Endothelial cell (in vitro differentiated cells): ENCODE results near the gene SNX24. TPM values are rescaled to one million over a fixed set of nuclear protein-coding genes. Genes with fewer than 3 reads are reported as not detected.
"Not testable (repeated sequence)": the region's sequence is repeated elsewhere in the genome, so short reads cannot be mapped to it uniquely, and the experiment has no call there.

ENCODE experiments used
- DNase-seq: peaks from one replicate; pipeline ENCODE4 v3.0.0; 2021; ENCODE audit warnings: low spot score
- H3K27ac Mint-ChIP-seq: one replicate; pipeline ENCODE4 v1.8.0; 2021; ENCODE audit warnings: mixed read lengths, inconsistent platforms; ENCODE audit not compliant: unreplicated experiment
- H3K27me3 Mint-ChIP-seq: one replicate; pipeline ENCODE4 v1.8.0; 2021; ENCODE audit warnings: mild to moderate bottlenecking, moderate library complexity, mixed read lengths, inconsistent platforms; ENCODE audit not compliant: unreplicated experiment
- H3K36me3 Mint-ChIP-seq: one replicate; pipeline ENCODE4 v1.8.0; 2021; ENCODE audit warnings: mild to moderate bottlenecking, low read depth, mixed read lengths, inconsistent platforms; ENCODE audit not compliant: unreplicated experiment
- H3K4me1 Mint-ChIP-seq: one replicate; pipeline ENCODE4 v1.8.0; 2021; ENCODE audit warnings: mild to moderate bottlenecking, mixed read lengths, inconsistent platforms; ENCODE audit not compliant: unreplicated experiment
- H3K4me3 Mint-ChIP-seq: one replicate; pipeline ENCODE4 v1.8.0; 2021; ENCODE audit warnings: mild to moderate bottlenecking, mixed read lengths, inconsistent platforms; ENCODE audit not compliant: unreplicated experiment
- H3K9me3 Mint-ChIP-seq: one replicate; pipeline ENCODE4 v1.8.0; 2021; ENCODE audit warnings: mixed read lengths, inconsistent platforms; ENCODE audit not compliant: unreplicated experiment
- total RNA-seq: library from RNA; stranded (reverse); fragmentation: NEBNext Ultra II Directional; extraction: Animal tissue kit (Norgen Biotek cat#: 25700); gene quantifications from one replicate; pipeline ENCODE4 v1.2.1, GENCODE V29; 2021; ENCODE audit not compliant: unreplicated experiment
- TF ChIP-seq, protein P1 (sequence below): fragments of 200-600 bp; sonication (generic); IDR thresholded peaks from one replicate; pipeline ENCODE4 v1.5.0; 2021; ENCODE audit warnings: antibody characterized with exemption; ENCODE audit not compliant: unreplicated experiment

The SNX24 gene
- total RNA-seq, 1 donor from 2014 or later, result 16.1 TPM

DNA sequence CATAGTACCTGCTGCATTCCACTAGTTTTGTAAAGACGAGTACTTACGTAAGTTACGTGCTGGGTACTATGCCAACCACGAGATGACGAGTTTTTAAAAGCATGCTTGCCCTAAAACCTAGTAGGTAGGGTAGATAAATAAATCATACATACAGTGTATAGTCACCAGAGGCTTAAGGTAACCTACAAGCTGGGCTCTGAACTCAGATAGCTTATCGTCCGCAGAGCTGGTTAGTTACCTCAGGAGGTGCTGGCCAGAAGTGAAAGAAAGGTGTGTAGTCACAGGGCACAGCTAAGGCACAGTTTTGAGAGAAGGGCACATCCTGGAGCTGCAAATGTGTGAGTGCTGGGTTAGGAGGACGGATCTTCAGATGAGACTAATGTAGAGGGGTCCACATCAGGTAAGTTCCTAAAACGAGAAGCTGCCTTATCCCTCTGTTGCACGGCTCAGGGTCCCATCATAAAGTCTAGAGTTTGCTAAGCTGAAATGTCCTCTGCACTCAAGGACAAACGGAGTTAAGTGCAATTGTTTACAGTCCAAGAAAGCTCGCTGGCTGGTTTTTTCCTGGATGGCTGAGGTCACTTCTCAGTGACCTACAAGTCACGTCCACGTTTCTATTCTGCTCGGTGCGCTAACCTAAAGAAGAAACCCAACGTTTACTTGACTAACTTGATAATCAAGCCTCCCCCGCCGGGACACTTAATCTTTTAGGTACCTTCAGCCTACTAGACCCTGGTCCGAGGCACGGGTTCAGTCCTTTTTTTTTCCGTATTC is 1.1 kb upstream of the SNX24 start:
- peak overlapping the region; percentile 89 for H3K4me3 Mint-ChIP-seq
- H3K27me3 Mint-ChIP-seq, result peaks cover 8% of the 10 kb centered on the region
- H3K4me1 Mint-ChIP-seq, result peaks cover 16% of the 10 kb centered on the region
- H3K27ac Mint-ChIP-seq, result peak overlapping the region; percentile 52
- peaks cover 4% of the 10 kb centered on the region for H3K36me3 Mint-ChIP-seq
- TF ChIP-seq, protein P1, sequence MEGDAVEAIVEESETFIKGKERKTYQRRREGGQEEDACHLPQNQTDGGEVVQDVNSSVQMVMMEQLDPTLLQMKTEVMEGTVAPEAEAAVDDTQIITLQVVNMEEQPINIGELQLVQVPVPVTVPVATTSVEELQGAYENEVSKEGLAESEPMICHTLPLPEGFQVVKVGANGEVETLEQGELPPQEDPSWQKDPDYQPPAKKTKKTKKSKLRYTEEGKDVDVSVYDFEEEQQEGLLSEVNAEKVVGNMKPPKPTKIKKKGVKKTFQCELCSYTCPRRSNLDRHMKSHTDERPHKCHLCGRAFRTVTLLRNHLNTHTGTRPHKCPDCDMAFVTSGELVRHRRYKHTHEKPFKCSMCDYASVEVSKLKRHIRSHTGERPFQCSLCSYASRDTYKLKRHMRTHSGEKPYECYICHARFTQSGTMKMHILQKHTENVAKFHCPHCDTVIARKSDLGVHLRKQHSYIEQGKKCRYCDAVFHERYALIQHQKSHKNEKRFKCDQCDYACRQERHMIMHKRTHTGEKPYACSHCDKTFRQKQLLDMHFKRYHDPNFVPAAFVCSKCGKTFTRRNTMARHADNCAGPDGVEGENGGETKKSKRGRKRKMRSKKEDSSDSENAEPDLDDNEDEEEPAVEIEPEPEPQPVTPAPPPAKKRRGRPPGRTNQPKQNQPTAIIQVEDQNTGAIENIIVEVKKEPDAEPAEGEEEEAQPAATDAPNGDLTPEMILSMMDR, result no peak
- peak; percentile 3 for DNase-seq
- H3K9me3 Mint-ChIP-seq, result no peaks in the 10 kb centered on the region

DNA sequence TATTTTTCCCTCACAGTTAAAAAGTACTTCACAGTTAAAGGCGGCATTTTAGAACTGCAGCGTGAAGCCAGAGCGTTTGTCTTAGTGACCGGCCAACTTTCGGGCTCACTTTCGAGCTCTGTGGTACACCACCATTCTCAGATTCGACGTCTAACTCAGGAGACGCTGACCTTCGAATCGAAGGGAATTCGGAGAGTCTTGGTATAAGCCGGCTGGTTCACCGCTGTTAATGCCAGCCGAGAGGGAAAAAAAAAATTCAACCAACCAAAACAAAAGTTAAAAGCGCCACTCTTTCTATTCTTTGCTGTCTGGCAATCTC is 544 bp upstream of the SNX24 start:
- Mint-ChIP-seq H3K36me3 (peaks cover 7% of the 10 kb centered on the region), H3K4me3 (peak overlapping the region; percentile 89), H3K4me1 (peaks cover 16% of the 10 kb centered on the region), H3K27me3 (peaks cover 8% of the 10 kb centered on the region), H3K27ac (peak overlapping the region; percentile 41), H3K9me3 (no peaks in the 10 kb centered on the region)
- DNase-seq, result peak; percentile 3
- TF ChIP-seq, protein P1, result no peak

DNA sequence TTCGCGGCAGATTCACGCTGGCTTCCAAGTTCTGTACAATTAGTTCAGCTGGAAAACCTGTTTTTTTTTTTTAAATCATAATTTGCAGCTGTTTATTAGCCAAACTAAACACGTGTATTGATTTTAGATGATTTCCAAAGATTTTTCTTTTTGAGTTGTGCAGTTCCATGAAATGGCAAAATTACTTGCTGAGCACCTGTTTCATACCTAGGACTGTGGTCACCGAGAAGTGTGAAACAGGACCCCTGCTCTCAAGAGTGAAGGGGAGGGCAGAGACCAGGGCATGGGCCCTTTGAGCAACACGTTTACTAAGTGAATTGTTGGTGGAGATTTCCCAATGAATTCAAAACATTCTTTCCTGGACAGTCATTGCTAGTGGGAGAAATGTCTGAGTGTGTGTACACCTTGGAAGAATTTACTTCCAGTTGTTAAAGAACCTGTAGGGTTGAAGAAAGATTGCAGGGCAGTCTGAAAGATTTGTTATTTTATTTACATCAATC is 688 bp downstream of the SNX24 start:
- Mint-ChIP-seq H3K27ac (peak overlapping the region; percentile 44), H3K27me3 (peaks cover 8% of the 10 kb centered on the region), H3K4me3 (peak overlapping the region; percentile 89), H3K36me3 (peaks cover 7% of the 10 kb centered on the region), H3K9me3 (no peaks in the 10 kb centered on the region), H3K4me1 (peaks cover 16% of the 10 kb centered on the region)
- TF ChIP-seq, protein P1, result no peak
- DNase-seq, result no peak

DNA sequence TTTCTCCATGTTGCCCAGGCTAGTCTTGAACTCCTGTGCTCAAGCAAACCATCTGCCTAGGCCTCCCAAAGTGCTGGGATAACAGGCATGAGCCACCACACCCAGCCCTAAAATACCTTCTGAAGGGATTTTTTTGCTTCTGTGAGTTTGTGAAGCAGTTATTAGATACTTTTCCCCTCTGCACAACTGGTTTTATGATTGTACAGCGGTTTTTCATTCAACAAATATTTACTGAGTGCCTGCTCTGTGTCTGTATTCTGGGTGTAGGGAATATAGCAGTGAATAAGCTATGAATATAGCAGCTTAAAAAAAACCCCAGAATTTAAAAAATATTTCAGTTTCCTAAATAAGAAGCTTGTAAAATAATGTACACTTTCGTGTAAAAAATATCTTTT is 2.3 kb downstream of the SNX24 start:
- Mint-ChIP-seq H3K27me3 (peaks cover 8% of the 10 kb centered on the region), H3K9me3 (no peaks in the 10 kb centered on the region), H3K4me1 (peaks cover 13% of the 10 kb centered on the region), H3K27ac (no peak overlapping the region), H3K4me3 (no peak overlapping the region), H3K36me3 (peaks cover 4% of the 10 kb centered on the region)
- no peak for DNase-seq
- TF ChIP-seq, protein P1, result no peak

DNA sequence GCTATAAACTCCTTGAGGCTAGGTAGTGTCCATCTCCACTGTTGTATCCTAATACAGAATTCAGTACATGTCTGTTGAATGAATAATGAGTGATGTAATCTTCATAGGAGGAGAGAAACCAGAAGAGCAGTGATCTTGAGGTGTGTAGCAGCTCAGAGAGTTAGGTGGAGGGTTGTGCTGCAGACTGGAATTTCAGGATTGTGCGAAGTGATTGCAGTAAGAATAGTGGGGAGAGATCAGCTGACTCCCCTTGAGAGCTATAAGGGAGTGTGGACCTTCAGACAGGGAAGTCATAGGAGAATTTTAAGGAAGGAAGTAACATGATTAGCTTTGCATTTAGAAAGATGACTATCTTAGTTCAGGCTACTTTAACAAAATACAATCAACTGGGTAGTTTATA is 4.4 kb downstream of the SNX24 start:
- H3K27ac Mint-ChIP-seq, result no peak overlapping the region
- H3K4me1 Mint-ChIP-seq, result peaks cover 8% of the 10 kb centered on the region
- H3K4me3 Mint-ChIP-seq, result no peak overlapping the region
- no peaks in the 10 kb centered on the region for H3K27me3 Mint-ChIP-seq
- no peaks in the 10 kb centered on the region for H3K9me3 Mint-ChIP-seq
- DNase-seq, result no peak
- TF ChIP-seq, protein P1, result no peak
- peaks cover 4% of the 10 kb centered on the region for H3K36me3 Mint-ChIP-seq

DNA sequence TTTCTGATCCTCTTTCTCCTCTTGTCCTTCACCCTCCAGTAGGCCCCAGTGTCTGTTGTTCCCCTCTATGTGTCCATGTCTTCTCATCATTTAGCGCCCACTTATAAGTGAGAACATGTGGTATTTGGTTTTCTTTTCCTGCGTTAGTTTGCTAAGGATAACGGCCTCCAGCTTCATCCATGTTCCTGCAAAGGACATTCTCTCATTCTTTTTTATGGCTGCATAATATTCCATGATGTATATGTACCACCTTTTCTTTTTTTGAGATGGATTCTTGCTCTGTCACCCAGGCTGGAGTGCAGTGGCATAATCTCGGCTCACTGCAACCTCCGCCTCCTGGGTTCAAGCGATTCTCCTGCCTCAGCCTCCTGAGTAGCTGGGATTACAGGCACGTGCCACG is 12.1 kb downstream of the SNX24 start:
- not testable (repeated sequence) for DNase-seq, H3K27me3 Mint-ChIP-seq, H3K27ac Mint-ChIP-seq, H3K4me3 Mint-ChIP-seq, H3K36me3 Mint-ChIP-seq, H3K9me3 Mint-ChIP-seq
- peaks cover 11% of the 10 kb centered on the region for H3K4me1 Mint-ChIP-seq
